GM21619 (cell line): ENCODE data around the gene INAFM1.

ENCODE experiments used
- ATAC-seq: cut with Tn5 transposase; IDR thresholded peaks from one replicate; pipeline ENCODE4 v1.9.1; 2021; ENCODE audit not compliant: unreplicated experiment

The INAFM1 gene

DNA sequence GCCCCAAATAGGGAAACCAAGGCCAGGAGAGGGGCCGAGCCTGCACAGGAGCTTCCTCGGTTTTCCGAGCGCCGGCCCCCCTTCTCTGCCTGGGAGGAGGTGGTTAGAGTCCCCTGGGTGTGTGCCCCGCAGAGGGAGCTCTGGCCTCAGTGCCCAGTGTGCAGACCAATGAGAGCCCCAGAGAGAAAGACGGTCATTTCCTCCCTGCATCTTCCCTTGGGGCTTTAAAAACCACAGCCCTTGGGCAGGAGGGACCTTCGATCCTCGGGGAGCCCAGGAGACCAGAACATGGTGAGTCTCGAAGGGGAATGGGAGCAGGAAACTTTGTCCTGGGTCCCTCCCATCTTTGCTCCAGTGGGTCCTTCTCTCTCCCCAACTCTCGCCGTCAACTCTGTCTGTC is 34.9 kb downstream of the INAFM1 start, which contains the start of gene C5AR1:
C5AR1 (plus strand) TSS at position 254 of the 400 bp plus-strand sequence; CDS start at position 289, 35 bp downstream.
- no peak for ATAC-seq

DNA sequence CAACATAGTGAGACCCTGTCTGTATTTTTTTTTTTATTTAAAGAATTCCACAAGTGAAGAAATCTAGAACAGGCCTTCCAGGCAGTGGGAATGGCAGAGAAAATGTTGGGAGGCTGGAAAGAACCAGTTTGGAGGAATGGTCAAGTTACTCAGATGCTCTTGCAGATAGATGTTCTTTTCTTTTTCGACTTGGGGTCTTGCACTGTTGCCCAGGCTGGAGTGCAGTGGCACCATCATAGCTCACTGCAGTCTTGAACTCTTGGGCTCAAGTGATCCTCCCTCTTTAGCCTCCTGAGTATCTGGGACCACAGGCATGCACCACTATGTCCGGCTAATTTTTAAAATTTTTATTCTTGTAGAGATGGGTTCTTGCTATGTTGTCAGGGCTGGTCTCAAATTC is 35.6 kb downstream of the INAFM1 start:
- no peak for ATAC-seq

DNA sequence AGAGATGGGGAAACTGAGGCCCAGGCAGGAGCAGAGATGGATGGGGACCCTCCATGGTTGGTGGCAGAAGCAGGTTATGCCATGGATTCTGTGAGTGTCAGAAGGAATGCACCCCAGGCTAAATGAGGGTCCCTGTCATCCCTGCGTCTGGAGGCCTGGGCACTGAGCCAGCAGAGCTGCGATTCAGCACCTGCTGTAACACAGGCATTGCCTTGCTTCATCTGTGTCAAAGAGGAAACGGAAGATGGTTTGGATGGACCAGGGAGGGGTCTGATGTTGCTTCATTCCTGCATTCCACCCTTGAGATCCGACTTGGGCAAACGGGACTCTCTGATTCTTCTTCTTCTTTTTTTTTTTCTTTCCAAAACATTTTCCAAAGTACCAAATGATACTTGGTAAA is 36.1 kb downstream of the INAFM1 start:
- no peak for ATAC-seq

DNA sequence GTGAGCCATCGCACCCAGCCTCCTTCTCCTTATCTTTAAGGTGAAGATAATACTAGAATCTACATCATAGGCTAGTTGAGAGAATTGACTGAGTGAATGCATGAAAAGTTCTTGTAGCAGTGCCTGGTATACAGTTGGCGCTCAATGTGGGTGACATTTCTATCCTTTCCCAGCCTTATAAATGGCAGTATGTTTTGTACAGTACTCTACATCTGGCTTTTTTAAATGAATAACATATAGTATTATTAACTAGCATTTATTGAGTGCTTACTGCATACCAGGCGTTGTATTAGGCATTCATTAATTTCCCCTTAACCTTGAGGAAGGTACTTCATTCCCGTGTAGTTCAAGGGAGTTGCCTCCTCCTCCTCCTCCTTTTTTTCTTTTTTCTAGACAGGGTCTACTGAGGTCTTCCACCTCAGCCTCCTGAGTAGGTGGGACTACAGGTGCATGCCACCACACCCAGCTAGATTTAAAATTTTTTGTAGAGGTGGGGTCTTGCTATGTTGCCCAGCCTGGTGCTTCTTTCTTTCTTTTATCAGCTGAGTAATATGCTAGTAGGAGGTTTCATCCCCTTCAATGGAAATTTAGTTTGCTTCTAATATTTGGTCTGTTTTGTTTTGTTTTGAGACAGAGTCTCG is 37.8 kb downstream of the INAFM1 start:
- no peak for ATAC-seq

DNA sequence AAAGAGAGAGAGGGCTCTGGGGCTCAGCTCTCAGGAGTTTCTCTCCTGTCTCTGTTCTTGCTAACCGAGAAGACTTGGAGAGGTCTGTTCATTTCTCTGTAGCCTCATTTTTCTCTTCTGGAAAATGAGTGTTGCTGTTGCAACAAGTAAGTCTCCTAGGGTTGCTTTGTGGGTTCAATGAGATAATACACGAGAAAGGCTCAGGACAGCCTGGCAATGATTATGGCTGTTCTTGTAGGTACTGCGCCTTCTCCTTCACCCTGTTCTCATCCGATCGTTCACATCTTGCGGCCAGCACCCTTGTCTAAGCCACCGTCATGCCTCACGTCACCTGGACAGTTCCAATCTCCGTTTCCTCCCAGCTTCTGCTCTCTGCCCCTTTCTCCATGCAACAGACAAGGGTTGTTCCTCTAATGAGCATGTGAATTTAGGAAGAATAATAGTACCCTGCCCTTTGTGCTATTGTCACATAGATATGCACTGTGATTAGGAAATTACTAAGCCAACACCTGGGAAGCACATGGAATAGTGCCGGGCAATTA is 39.1 kb downstream of the INAFM1 start:
- no peak for ATAC-seq

DNA sequence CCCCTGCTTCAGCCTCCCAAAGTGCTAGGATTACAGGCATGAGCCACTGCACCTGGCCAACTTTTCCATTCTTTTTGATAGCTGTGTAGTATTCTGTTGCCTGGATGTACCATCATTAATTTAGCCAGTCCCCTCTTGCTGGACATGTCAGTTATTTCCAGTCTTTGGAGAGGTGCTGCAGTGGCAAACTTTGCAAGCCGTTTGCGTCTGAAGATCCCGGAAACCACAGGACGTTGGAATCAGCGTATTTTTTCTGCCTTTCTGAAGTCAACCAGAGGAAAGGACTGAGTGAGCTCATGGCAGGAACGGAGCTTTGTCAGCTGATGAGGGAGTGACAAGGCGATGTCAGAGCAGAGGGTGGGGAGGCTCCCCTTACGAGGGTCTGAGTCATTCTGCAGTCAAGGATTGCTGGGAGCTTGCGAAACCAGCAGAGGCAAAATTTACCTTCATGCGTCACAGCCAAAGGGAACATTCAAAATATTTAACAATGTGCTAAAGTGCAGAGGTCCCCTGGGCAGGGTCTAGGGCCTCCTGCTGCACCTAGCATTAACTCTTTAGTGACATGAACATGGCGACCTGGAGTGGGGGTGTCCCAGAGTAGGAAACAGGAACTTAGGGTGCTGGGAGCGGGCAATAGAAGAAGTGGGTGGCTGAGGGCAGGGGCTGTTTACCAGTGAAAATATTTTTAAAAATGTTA is 40.6 kb downstream of the INAFM1 start:
- no peak for ATAC-seq

DNA sequence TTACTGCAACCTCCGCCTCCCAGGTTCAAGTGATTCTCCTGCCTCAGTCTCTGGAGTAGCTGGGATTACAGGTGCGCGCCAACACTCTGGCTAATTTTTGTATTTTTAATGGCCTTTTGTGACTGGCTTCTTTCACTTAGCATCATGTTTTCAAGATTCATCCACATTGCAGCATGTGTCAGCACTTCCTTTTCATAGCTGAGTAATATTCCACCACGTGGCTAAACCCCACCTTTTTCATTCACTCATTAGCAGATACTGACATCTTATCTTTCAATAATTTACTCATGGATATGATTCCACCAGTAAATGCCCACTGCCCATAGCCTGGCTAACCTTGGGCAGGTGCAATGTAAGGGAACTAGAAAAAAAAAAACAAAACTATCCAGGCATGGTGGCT is 41.8 kb downstream of the INAFM1 start:
- ATAC-seq: no peak

DNA sequence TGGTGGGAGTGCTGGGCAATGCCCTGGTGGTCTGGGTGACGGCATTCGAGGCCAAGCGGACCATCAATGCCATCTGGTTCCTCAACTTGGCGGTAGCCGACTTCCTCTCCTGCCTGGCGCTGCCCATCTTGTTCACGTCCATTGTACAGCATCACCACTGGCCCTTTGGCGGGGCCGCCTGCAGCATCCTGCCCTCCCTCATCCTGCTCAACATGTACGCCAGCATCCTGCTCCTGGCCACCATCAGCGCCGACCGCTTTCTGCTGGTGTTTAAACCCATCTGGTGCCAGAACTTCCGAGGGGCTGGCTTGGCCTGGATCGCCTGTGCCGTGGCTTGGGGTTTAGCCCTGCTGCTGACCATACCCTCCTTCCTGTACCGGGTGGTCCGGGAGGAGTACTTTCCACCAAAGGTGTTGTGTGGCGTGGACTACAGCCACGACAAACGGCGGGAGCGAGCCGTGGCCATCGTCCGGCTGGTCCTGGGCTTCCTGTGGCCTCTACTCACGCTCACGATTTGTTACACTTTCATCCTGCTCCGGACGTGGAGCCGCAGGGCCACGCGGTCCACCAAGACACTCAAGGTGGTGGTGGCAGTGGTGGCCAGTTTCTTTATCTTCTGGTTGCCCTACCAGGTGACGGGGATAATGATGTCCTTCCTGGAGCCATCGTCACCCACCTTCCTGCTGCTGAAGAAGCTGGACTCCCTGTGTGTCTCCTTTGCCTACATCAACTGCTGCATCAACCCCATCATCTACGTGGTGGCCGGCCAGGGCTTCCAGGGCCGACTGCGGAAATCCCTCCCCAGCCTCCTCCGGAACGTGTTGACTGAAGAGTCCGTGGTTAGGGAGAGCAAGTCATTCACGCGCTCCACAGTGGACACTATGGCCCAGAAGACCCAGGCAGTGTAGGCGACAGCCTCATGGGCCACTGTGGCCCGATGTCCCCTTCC is 45.5 kb downstream of the INAFM1 start:
- no peak for ATAC-seq

DNA sequence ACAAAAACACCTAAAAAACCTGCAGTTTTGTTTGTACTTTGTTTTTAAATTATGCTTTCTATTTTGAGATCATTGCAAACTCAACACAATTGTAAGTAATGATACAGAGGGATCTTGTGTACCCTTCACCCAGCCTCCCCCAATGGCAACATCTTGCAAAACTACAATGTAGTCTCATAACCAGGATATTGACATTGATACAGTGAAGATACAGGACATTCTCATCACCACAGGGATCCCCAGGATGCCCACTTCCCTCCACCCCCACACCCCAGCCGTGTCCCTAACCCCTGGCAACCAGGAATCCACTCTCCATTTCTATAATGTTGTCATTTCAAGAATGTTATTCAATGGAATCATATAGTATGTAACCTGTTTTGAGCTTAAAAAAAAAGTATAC is 46.9 kb downstream of the INAFM1 start:
- ATAC-seq: no peak

DNA sequence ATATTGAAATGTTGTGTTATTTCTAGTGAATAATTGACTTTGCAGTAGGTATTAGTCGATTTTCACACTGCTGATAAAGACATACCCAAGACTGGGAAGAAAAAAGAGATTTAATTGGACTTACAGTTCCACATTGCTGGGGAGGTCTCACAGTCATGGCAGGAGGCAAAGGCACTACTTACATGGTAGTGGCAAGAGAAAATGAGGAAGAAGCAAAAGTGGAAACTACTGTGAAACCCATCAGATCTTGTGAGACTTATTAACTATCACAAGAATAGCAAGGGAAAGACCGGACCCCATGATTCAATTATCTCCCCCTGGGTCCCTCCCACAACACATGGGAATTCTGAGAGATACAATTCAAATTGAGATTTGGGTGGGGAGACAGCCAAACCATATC is 47.4 kb downstream of the INAFM1 start:
- no peak for ATAC-seq

DNA sequence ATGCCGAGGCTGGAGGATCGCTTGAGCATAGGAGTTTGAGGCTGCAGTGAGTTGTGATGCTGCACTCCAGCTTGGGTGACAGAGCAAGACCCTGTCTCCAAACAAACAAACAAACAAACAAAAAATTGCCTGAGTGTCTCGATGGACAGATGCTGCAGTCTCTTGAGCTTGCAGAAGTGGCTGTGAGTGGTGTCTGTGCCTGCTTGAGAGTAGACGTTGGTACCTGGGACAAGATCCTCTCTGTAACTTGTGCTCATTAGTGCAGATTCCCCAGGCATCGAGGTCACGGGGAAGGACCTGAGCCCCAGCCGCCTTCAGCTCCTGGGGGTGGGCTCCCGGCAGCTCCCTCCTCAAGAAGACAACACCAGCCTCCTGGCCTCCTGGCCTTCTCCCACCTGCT is 48.7 kb downstream of the INAFM1 start:
- no peak for ATAC-seq

DNA sequence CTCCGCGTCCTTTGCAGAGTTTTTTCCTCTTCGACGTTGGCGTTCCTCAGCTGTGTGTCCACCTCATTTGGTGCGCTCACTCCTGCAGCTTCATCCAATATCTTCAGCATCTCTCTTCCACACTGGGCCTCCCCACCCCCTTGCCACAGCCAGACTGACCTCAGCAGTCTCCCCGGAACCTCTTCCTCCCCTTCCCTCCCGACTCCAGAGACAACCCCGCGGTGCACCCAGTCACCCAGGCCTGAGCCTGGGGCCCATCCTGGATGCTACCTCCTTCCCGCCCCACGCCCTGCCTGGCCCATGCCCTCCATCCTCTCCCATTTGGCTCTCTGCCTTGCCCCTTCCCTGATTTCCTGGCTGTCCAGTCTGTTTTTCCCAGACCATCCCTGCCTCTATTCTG is 49.2 kb downstream of the INAFM1 start:
- ATAC-seq: no peak

DNA sequence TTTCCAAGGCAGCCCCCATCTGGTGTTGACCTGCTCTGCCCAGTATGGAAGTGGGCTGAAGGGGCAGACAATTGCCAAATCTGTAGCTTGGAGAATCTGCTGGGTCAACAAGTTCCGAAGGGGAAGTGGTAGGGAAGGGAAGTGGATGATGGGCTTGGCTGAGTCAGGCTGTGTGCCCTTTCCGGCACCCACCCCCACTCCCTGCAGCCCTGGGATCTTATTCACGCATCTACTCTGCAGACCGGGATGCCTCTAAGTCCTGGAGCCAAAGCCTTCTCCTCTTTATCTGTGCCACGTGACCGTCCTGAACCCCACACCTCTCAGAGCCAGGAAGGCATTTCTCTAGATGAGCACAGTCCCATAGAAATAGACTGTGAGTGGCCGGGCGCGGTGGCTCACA is 49.8 kb downstream of the INAFM1 start:
- ATAC-seq: no peak
